Heart left ventricle (tissue), 16 donors: ENCODE measurements around the gene URAD. TPM values are rescaled to one million over a fixed set of nuclear protein-coding genes. Genes with fewer than 3 reads are reported as not detected.

Source experiments
- ATAC-seq, 4 donors: fragments of 200-7000 bp; cut with Tn5 transposase; one replicate each; pipeline ENCODE4 v1.9.1; 2020 to 2022; ENCODE audit warnings: moderate library complexity in 4 of 4, mild to moderate bottlenecking in 3 of 4, moderate number of reproducible peaks in 1 of 4
- DNase-seq, 5 donors: peaks; one replicate each; pipeline ENCODE4 v3.0.0-alpha.2; 2020
- H3K27ac ChIP-seq, 12 donors: fragments of 200-600 bp; sonication (generic) in 4 of 12; one replicate each; pipeline versions ENCODE4 v1.5.0 to v1.8.0; 2016 to 2022; ENCODE audit warnings: mild to moderate bottlenecking in 2 of 12
- H3K27me3 ChIP-seq, 9 donors: fragments of 200-600 bp; sonication (generic) in 2 of 9; one replicate each; pipeline versions ENCODE4 v1.5.1 to v1.8.0; 2016 to 2022; ENCODE audit warnings: mild to moderate bottlenecking in 3 of 9
- H3K36me3 ChIP-seq, 9 donors: fragments of 200-600 bp; sonication (generic) in 2 of 9; one replicate each; pipeline versions ENCODE4 v1.5.0 to v1.8.0; 2018 to 2022; ENCODE audit warnings: mild to moderate bottlenecking in 2 of 9
- H3K4me1 ChIP-seq, 12 donors: fragments of 200-600 bp; sonication (generic) in 4 of 12; one replicate each; pipeline versions ENCODE4 v1.5.0 to v1.8.0; 2016 to 2022; ENCODE audit warnings: mild to moderate bottlenecking in 3 of 12
- H3K4me3 ChIP-seq, 12 donors: fragments of 200-600 bp; sonication (generic) in 4 of 12; one replicate each; pipeline versions ENCODE4 v1.5.0 to v1.8.0; 2017 to 2022; ENCODE audit warnings: mild to moderate bottlenecking in 9 of 12, moderate library complexity in 4 of 12
- H3K9me3 ChIP-seq, 12 donors: fragments of 200-600 bp; sonication (generic) in 4 of 12; one replicate each; pipeline versions ENCODE4 v1.5.0 to v1.8.0; 2016 to 2022; ENCODE audit warnings: mild to moderate bottlenecking in 1 of 12
- POLR2A ChIP-seq, 2 donors: fragments of 450-650 bp; IDR thresholded peaks; one replicate each; pipeline ENCODE4 v1.6.1; 2017; ENCODE audit warnings: antibody characterized with exemption in 2 of 2, mild to moderate bottlenecking in 2 of 2, moderate library complexity in 2 of 2
- WGBS, 4 donors: extraction: QIAGEN DNeasy Blood & Tissue Kit in 2 of 4; methylation state at CpG; one replicate each; pipeline versions ENCODE4 v1.1.5 to v1.1.7; 2013 to 2018; 5-methylcytosine and 5-hydroxymethylcytosine counted together
- intact Hi-C, 10 donors: fragments of 100-400 bp; cut with DNase I; formaldehyde crosslinking; loops; one replicate each; pipeline versions ENCODE4 v1.11.1 to v1.14.2; 2022
- polyA plus RNA-seq, 2 donors: library from polyadenylated mRNA; stranded (reverse); fragments of 200-250 nt; gene quantifications; one replicate each; pipeline ENCODE4 v1.2.3, GENCODE V29; 2013
- total RNA-seq, 9 donors: library from RNA; depleted of rRNA in 2 of 9; stranded (reverse); fragments of >200 nt in 2 of 9; fragmentation: NEBNext Ultra II Directional in 3 of 9; extraction: Animal tissue kit (Norgen Biotek cat#: 25700) in 3 of 9; gene quantifications; one replicate each; pipeline versions ENCODE4 v1.1.0 to v1.2.4, GENCODE V29; 2016 to 2023
- TF ChIP-seq, protein P1 (sequence below), 12 donors: fragments of 200-600 bp; sonication (generic) in 4 of 12; IDR thresholded peaks; one replicate each; pipeline versions ENCODE4 v1.5.0 to v1.8.0; 2018 to 2022; ENCODE audit warnings: antibody characterized with exemption in 12 of 12, mild to moderate bottlenecking in 5 of 12
- donor health status: ischemic (EF 13 %, LVEDD 7.1; RV severe dilation, severe dysfunction).
- donor health status: healthy with polysubstance abuse.
- donor health status: DM: no; HTN: yes; CAD: no.
- donor health status: DM: no; HTN: no; CAD: no.
- donor health status: ischemic (EF 25% LVEDD 6.9; RV normal size, moderate dysfunction).
- donor health status: ischemic (EF 25% LVEDD 5.7; RV mildly dilated, moderate dysfunction).
- donor health status: healthy.
- donor health status: DM: yes; HTN: yes; CAD: no.
- donor health status: ischemic (EF 35%, LVEDD 5.7; RV mildly dilated, moderate dysfunction).
- donor health status: nonischemic (EF 11% LVEDD 7.7; RV severe dilation, severe dysfunction).
- donor health status: DM: yes; HTN: yes; CAD: no.
- donor health status: PGD.
- donor health status: ischemic (EF 29% LVEDD 5.4; RV normal size, mild dysfunction).
- donor health status: nonischemic (EF 23%, LVEDD 6.1; RV moderate dilation, normal function).

The URAD gene
- total and polyA plus RNA-seq, 11 donors, result not detected

DNA sequence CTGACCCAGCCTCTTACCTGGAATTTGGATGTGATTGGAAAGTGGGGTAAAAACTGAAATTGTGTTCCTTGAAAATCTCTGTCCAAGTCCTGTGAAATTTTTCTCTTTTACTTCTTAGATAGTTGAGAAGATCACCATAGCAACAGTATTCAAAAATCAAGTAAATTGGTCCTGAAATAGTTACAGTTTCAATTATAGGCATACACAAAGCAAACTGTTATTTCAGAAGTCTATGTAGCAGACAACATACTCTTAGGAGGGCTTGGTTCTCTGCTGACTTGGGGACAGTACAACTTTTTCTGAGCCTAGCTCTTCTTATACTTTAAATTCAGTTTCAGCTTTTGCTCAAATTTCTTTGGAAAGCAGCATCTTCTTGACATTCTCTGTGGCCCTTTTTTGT lies 38.6 kb upstream of the URAD start:
- no peaks in the 10 kb centered on the region for H3K9me3 ChIP-seq
- intact Hi-C loops, result no loop called here
- H3K36me3 ChIP-seq, result no peaks in the 10 kb centered on the region
- H3K4me3 ChIP-seq, result no peak overlapping the region
- TF ChIP-seq, protein P1, sequence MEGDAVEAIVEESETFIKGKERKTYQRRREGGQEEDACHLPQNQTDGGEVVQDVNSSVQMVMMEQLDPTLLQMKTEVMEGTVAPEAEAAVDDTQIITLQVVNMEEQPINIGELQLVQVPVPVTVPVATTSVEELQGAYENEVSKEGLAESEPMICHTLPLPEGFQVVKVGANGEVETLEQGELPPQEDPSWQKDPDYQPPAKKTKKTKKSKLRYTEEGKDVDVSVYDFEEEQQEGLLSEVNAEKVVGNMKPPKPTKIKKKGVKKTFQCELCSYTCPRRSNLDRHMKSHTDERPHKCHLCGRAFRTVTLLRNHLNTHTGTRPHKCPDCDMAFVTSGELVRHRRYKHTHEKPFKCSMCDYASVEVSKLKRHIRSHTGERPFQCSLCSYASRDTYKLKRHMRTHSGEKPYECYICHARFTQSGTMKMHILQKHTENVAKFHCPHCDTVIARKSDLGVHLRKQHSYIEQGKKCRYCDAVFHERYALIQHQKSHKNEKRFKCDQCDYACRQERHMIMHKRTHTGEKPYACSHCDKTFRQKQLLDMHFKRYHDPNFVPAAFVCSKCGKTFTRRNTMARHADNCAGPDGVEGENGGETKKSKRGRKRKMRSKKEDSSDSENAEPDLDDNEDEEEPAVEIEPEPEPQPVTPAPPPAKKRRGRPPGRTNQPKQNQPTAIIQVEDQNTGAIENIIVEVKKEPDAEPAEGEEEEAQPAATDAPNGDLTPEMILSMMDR (IDR thresholded peaks at IDR 0.05), result no peak
- TF ChIP-seq POLR2A (IDR thresholded peaks at IDR 0.05), result no peak
- H3K27me3 ChIP-seq, result peaks cover 0 to 3% (median 0%) of the 10 kb centered on the region in 9 donors
- ATAC-seq (no peak), DNase-seq (no peak)
- H3K27ac ChIP-seq, result no peak overlapping the region
- peaks cover 0 to 4% (median 0%) of the 10 kb centered on the region in 12 donors for H3K4me1 ChIP-seq

DNA sequence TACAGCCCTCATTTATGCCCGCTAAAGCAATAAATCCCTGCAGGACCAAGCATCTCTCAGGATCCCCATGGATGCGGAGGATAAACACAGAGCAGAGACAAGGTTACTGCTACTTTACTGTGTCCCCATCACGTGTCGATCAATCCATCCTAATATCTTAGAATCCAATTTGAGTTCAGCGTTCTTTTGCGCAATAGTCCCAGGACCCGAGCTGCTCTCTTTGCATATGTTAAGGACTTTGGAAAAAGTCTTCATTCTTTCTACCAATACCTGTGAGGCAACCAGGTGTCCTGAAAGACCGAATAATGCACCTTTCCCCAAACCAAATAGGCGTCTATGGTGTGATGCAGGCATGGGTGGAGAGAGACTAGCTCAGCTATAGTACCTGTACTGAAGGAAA lies 38.0 kb upstream of the URAD start:
- TF ChIP-seq, protein P1 (IDR thresholded peaks at IDR 0.05), result no peak
- no peak for TF ChIP-seq POLR2A (IDR thresholded peaks at IDR 0.05)

GRCh38 chr13:28022848-28023518 lies 34.5 kb upstream of the URAD start:
- TF ChIP-seq, protein P1 (IDR thresholded peaks at IDR 0.05), result no peak
- TF ChIP-seq POLR2A (IDR thresholded peaks at IDR 0.05), result no peak
- intact Hi-C loops, result no loop called here
- WGBS, 4 donors, result 37 to 49% (median 43%) methylated on average over 9 of the region's 9 CpGs
- DNase-seq, result no peak
- H3K27ac ChIP-seq, result no peak overlapping the region
- no peaks in the 10 kb centered on the region for H3K27me3 ChIP-seq
- H3K4me3 ChIP-seq, result no peak overlapping the region
- no peaks in the 10 kb centered on the region for H3K36me3 ChIP-seq
- no peak for ATAC-seq
- H3K9me3 ChIP-seq, result no peaks in the 10 kb centered on the region
- no peaks in the 10 kb centered on the region for H3K4me1 ChIP-seq

More for the DNA sequence above, 38.0 kb upstream of the URAD start:
- no peaks in the 10 kb centered on the region for H3K9me3 ChIP-seq
- ATAC-seq (no peak), DNase-seq (no peak)
- no peaks in the 10 kb centered on the region for H3K36me3 ChIP-seq
- H3K27ac ChIP-seq, result no peak overlapping the region
- intact Hi-C loops, result no loop called here
- H3K4me1 ChIP-seq, result no peaks in the 10 kb centered on the region
- no peak overlapping the region for H3K4me3 ChIP-seq
- WGBS, 4 donors, result 92 to 95% (median 92%) methylated on average over 9 of the region's 9 CpGs
- H3K27me3 ChIP-seq, result peaks cover 0 to 3% (median 0%) of the 10 kb centered on the region in 9 donors

GRCh38 chr13:28014301-28014700 lies 25.8 kb upstream of the URAD start:
- H3K9me3 ChIP-seq, result no peaks in the 10 kb centered on the region
- H3K36me3 ChIP-seq, result no peaks in the 10 kb centered on the region
- no peak overlapping the region for H3K4me3 ChIP-seq
- no peak overlapping the region for H3K27ac ChIP-seq
- no peak for DNase-seq
- 45 to 58% (median 51%) methylated on average over 3 of the region's 3 CpGs for WGBS, 4 donors
- H3K4me1 ChIP-seq, result no peaks in the 10 kb centered on the region
- TF ChIP-seq, protein P1 (IDR thresholded peaks at IDR 0.05), result no peak
- no peak for TF ChIP-seq POLR2A (IDR thresholded peaks at IDR 0.05)
- H3K27me3 ChIP-seq, result peaks cover 0 to 29% (median 0%) of the 10 kb centered on the region in 9 donors
- ATAC-seq, result no peak
- intact Hi-C loops, result no loop called here
